GM15510 (cell line): ENCODE measurements around the gene KATNA1.

ENCODE experiments used
- POLR2A ChIP-seq: IDR thresholded peaks from 3 replicates; pipeline ENCODE4 v1.6.1; 2011; ENCODE audit warnings: borderline replicate concordance; ENCODE audit not compliant: insufficient read length; ENCODE audit errors: extremely low read depth

KATNA1 gene

DNA sequence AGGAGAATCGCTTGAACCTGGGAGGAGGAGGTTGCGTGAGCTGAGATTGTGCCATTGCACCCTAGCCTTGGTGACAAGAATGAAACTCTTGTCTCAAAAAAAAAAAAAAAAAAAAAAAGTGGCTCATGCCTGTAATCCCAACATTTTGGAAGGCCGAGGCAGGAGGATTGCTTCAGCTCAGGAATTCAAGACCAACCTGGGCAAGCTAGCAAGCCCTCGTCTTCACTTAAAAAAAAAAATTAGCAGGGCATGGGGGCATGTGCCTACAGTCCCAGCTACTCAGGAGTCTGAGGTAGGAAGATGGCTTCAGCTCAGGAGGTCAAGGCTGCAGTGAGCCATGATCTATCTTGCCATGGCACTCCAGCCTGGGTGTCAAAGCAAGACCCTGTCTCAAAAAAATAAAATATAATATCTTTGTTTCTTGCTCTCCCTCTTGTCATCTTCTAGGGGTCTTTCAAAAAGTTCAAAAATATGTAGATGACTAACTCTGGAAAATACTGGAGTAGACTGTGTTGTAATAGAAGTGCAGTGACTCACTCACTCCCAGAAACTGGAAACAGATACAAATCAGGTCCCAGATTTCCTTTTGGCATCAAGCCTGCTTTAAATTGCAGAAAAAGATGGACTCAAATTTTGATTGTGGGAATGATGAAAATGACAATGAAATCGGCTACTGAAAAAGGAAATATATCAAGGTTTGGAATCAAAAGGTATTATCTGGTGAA, 85.1 kb downstream of the KATNA1 start:
- no peak for TF ChIP-seq POLR2A

DNA sequence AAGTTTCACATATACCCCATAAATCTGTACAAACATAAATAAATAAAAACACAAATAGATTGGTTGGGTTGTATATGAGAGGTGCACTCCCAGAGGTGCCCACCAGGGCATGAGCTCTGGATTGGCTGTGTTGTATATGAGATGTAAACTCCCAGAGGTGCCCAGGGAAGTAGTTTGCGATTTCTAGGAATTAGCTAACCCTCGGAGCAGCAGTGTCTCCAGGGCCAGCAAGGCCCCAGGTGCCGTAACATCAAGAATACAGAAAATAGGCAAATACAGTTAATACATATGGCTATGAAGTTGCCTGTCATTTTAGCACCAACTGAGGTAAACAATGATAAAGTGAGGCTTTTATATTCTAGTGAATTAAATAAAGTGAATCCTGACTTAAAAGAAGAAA, 87.8 kb downstream of the KATNA1 start:
- no peak for TF ChIP-seq POLR2A

DNA sequence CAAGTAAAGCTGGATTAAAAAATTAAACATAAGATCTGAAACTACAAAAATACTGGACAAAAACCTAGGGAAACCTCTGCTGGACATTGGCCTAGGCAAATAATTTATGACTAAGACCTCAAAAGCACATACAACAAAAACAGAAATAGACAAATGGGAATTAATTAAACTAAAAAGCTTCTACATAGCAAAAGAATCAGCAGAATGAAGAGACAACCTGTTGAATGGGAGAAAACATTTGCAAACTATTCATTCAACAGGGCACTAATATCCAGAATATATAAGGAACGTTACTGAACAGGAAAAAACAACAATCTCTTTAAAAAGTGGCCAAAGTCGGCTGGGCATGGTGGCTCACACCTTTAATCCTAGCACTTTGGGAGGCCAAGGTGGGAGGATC, 89.1 kb downstream of the KATNA1 start:
- TF ChIP-seq POLR2A = no peak

DNA sequence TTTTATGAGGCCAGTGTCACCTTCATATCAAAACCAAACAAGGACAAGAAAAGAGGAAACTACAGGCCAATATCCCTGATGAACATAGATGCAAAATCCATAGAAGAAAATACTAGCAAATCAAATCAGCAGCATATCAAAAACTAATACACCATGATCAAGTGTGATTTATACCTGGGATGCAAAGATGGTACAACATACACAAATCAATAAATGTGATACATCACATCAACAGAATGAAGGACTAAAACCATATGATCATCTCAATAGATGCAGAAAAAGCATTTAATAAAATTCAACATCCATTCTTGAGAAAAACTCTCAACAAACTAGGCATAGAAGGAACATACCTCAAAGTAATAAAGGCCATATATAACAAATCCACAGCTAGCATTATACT, 90.5 kb downstream of the KATNA1 start:
- no peak for TF ChIP-seq POLR2A

DNA sequence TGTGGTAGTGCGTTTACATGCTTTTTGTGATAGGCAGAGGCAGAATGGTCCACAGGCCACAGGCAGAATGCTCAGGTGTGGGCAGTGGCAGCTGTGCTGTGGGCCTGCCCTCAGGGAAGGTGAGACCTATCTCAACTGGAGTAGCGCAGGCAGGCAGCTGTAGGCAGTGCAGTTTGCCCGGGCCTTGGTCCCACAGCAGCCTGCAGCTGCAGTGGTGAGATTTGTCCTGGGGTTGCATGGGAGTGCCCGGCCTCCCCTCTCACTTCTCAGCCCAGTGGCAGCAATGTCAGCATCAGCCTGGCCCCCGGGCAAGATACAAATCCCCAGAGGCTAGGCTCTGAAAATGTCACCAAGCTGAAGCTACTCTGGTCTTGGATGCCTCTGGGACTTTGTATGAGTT, 96.6 kb downstream of the KATNA1 start:
- no peak for TF ChIP-seq POLR2A

DNA sequence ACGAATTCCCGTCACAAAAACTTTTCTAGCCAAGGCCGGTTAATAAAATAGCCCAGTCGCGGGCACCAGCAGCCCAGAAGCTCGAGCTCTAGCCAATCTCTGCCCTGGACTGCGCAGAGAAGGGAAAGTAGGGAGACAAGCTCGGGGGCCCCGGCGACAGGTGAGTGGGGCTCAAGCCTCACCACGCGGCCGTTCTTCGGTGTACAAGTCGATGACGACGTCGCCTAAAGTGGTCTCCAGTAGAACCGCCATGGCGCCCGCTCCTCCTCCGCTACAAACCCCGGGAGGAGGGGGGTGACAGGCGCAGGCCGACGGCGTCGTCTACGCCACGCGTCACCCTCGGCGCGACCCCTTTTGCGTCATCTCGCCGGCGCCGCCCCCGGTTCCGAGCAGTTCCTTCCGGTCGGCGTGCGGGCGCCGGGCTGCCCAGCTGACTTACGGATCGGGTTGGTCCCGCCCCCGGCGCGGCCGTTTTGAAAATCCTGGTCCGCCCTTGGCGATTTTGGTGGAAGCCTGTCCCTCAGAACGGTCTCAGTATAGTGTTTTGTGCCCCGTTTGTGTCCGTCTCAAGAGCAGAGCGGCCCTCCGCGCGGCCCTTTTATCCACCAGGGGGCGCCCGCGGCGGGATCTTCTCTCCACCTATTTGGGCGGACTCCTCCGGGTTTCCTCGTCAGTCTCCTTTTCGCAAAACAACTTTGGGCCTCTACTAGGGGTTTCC, 102.6 kb downstream of the KATNA1 start, which contains the start of gene PPIL4:
Gene PPIL4 (minus strand): TSS at position 290 of the 718 bp plus-strand sequence. CDS start 38 bp downstream, at position 252.
- TF ChIP-seq POLR2A = peak; percentile 86

DNA sequence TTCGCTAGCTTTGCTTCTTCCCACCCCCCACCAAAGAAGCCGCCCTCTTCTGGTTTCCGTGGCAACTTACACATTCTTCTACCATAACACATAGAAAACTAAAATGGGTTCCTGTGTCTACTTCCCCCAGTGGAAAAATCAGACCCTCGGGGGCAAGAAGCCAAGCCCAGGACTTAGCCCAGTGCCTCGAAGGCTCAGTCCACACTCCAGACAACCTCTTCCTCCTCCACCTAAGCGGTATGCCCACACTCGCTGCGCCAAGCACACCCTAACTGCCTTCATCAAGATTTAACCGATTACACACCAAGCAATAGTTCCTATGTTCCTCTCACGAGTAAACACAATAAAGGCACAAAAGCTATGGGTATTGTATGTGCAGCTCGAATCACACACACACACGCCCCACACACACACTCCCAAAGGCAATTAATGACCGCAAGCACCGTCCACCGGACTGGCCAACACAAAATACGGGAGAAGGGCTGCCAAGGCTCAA, 103.2 kb downstream of the KATNA1 start:
- no peak for TF ChIP-seq POLR2A
